B cell (primary cell): Measurements from ENCODE around the gene EXD3. TPM values are rescaled to one million over a fixed set of nuclear protein-coding genes. Genes with fewer than 3 reads are reported as not detected.

Experiments used
- ATAC-seq: fragments of 200-7000 bp; cut with Tn5 transposase; one replicate; pipeline ENCODE4 v1.10.0; 2021; ENCODE audit warnings: low read depth, mild to moderate bottlenecking, moderate number of reproducible peaks, moderate library complexity
- CTCF ChIA-PET: fragments of 350-600 bp; sonication (Branson Sonifier 250); formaldehyde crosslinking; loops from one replicate; lab custom pipeline; 2021; ENCODE audit warnings: antibody characterized with exemption, inconsistent platforms; lab: Charles Lee
- POLR2A ChIA-PET: fragments of 350-600 bp; sonication (Branson Sonifier 250); formaldehyde crosslinking; loops from one replicate; lab custom pipeline; 2021; ENCODE audit warnings: antibody characterized with exemption; lab: Charles Lee
- DNase-seq: peaks from one replicate; pipeline ENCODE4 v3.0.0; 2013
- H2AFZ ChIP-seq: 2 replicates; pipeline ENCODE4 v1.6.1; 2012; ENCODE audit warnings: mild to moderate bottlenecking, low read depth, low read length; ENCODE audit not compliant: insufficient read depth, poor library complexity, severe bottlenecking
- H3K27ac ChIP-seq, 2 donors: 1 replicate in 1 of 2; 2 replicates in 1 of 2; pipeline ENCODE4 v1.5.1; 2012 to 2013; ENCODE audit warnings: low read length in 2 of 2, mild to moderate bottlenecking in 2 of 2, moderate library complexity in 1 of 2
- H3K27me3 ChIP-seq, 4 experiments: fragments of 200-600 bp in 1 of 4; sonication (generic) in 1 of 4; replicated peaks in 1 of 4; 1 replicate in 2 of 4; 2 replicates in 2 of 4; pipeline versions ENCODE4 v1.6.1 to v1.7.0; 2013 to 2016; ENCODE audit warnings: low read length in 3 of 4, mild to moderate bottlenecking in 2 of 4, mixed read lengths in 1 of 4, moderate library complexity in 1 of 4; ENCODE audit not compliant: insufficient read depth in 4 of 4, control insufficient read depth in 3 of 4; ENCODE audit errors: control extremely low read depth in 1 of 4
- H3K36me3 ChIP-seq, 2 experiments: replicated peaks in 1 of 2; 1 replicate in 1 of 2; 2 replicates in 1 of 2; pipeline versions ENCODE4 v1.6.1 to v1.7.1; 2013; ENCODE audit warnings: low read length in 1 of 2; ENCODE audit not compliant: insufficient read depth in 2 of 2, control insufficient read depth in 1 of 2; ENCODE audit errors: control extremely low read depth in 1 of 2, extremely low read depth in 1 of 2
- H3K4me1 ChIP-seq, 2 donors: fragments of 200-600 bp in 1 of 2; sonication (generic) in 1 of 2; 1 replicate in 1 of 2; 2 replicates in 1 of 2; pipeline versions ENCODE4 v1.5.1 to v1.6.1; 2013 to 2017; ENCODE audit warnings: low read length in 2 of 2; ENCODE audit not compliant: control insufficient read depth in 2 of 2, insufficient read depth in 2 of 2
- H3K4me2 ChIP-seq: replicated peaks from 2 replicates; pipeline ENCODE3; 2012; ENCODE audit warnings: mild to moderate bottlenecking, low read depth, low read length; ENCODE audit not compliant: poor library complexity, severe bottlenecking
- H3K4me3 ChIP-seq, 5 experiments: fragments of 200-600 bp in 1 of 5; sonication (generic) in 1 of 5; 1 replicate in 3 of 5; 2 replicates in 2 of 5; pipeline versions ENCODE4 v1.5.1 to v1.7.0; 2011 to 2016; ENCODE audit warnings: low read length in 4 of 5, mild to moderate bottlenecking in 4 of 5, low read depth in 2 of 5, control low read depth in 1 of 5, moderate library complexity in 1 of 5; ENCODE audit not compliant: insufficient read depth in 1 of 5; ENCODE audit errors: control extremely low read depth in 1 of 5, extremely low read depth in 1 of 5
- H3K79me2 ChIP-seq: fragments of 200-600 bp; sonication (generic); one replicate; pipeline ENCODE4 v1.6.0; 2016; ENCODE audit warnings: low read length; ENCODE audit not compliant: control insufficient read depth, insufficient read depth
- H3K9ac ChIP-seq: fragments of 200-600 bp; sonication (generic); 2 replicates; pipeline ENCODE4 v1.6.1; 2017; ENCODE audit warnings: mild to moderate bottlenecking, low read length, moderate library complexity
- H3K9me3 ChIP-seq, 3 donors: one replicate each; pipeline versions ENCODE4 v1.6.1 to v1.7.1; 2013; ENCODE audit warnings: low read length in 2 of 3; ENCODE audit not compliant: control insufficient read depth in 2 of 3, insufficient read depth in 1 of 3; ENCODE audit errors: control extremely low read depth in 1 of 3
- H4K20me1 ChIP-seq: 2 replicates; pipeline ENCODE4 v1.6.0; 2012; ENCODE audit warnings: mild to moderate bottlenecking, low read length; ENCODE audit not compliant: insufficient read depth, control insufficient read depth, poor library complexity, severe bottlenecking
- H3K27ac Mint-ChIP-seq: one replicate; pipeline ENCODE4 v1.8.0; 2021; ENCODE audit warnings: mixed read lengths
- H3K27me3 Mint-ChIP-seq: one replicate; pipeline ENCODE4 v1.8.0; 2021; ENCODE audit warnings: mixed read lengths
- H3K4me1 Mint-ChIP-seq: one replicate; pipeline ENCODE4 v1.8.0; 2021; ENCODE audit warnings: mixed read lengths
- H3K4me3 Mint-ChIP-seq: one replicate; pipeline ENCODE4 v1.8.0; 2021; ENCODE audit warnings: mixed read lengths
- H3K9me3 Mint-ChIP-seq: one replicate; pipeline ENCODE4 v1.8.0; 2022; ENCODE audit warnings: mixed read lengths; ENCODE audit not compliant: insufficient read depth
- CTCF ChIP-seq: fragments of 200-600 bp; IDR thresholded peaks from one replicate; pipeline ENCODE4 v1.8.0; 2022; ENCODE audit warnings: antibody characterized with exemption, mild to moderate bottlenecking
- EZH2 ChIP-seq: IDR thresholded peaks from 2 replicates; pipeline ENCODE4 v1.6.1; 2012; ENCODE audit warnings: borderline replicate concordance, low read depth, mild to moderate bottlenecking, moderate library complexity, low read length; ENCODE audit not compliant: insufficient read depth, poor library complexity, severe bottlenecking
- WGBS: methylation state at CpG from one replicate; pipeline ENCODE4 v1.1.5; 2013; ENCODE audit warnings: missing lambda C conversion rate; ENCODE audit not compliant: insufficient coverage; 5-methylcytosine and 5-hydroxymethylcytosine counted together
- intact Hi-C: fragments of 100-400 bp; cut with micrococcal nuclease; formaldehyde crosslinking; loops from one replicate; pipeline ENCODE4 v1.10.0; 2022
- polyA plus RNA-seq: library from polyadenylated mRNA; depleted of rRNA; stranded (reverse); fragments of >200 nt; gene quantifications from 2 replicates; pipeline ENCODE4 v1.2.3, GENCODE V29; 2012
- total RNA-seq, 2 donors: library from RNA; stranded (reverse); fragments of 120-200 nt in 1 of 2; gene quantifications; 1 replicate in 1 of 2; 2 replicates in 1 of 2; pipeline versions ENCODE4 v1.2.3 to v1.2.4, GENCODE V29; 2013 to 2022

Gene EXD3
- total and polyA plus RNA-seq, 2 donors (not counting 1 experiment from before 2014, with no cell fraction given): 22.5 to 23.7 TPM

- 97% methylated on average over 28 of the region's 28 CpGs for WGBS
- no peak for DNase-seq
These were observed 41.5 kb upstream of the EXD3 start for GRCh38 chr9:137464291-137464999.

More at GRCh38 chr9:137464291-137464999, 41.5 kb upstream of the EXD3 start:
- Mint-ChIP-seq H3K4me3 (no peak overlapping the region), H3K9me3 (no peaks in the 10 kb centered on the region), H3K27me3 (no peaks in the 10 kb centered on the region), H3K4me1 (peaks cover 17% of the 10 kb centered on the region), H3K27ac (no peak overlapping the region)
- Histone ChIP-seq H2AFZ (no peak overlapping the region), H3K4me1 (peaks cover 30 to 32% of the 10 kb centered on the region in 2 donors), H3K79me2 (peaks cover 6% of the 10 kb centered on the region), H3K9me3 (peaks cover 0 to 4% (median 0%) of the 10 kb centered on the region in 3 donors), H4K20me1 (no peaks in the 10 kb centered on the region), H3K36me3 (no peaks in the 10 kb centered on the region), H3K9ac (no peak overlapping the region), H3K4me3 (no peak overlapping the region), H3K4me2 (no peak overlapping the region), H3K27ac (no peak overlapping the region), H3K27me3 (no peaks in the 10 kb centered on the region)
- ATAC-seq: no peak
- CTCF ChIA-PET: no interaction called here
- intact Hi-C loops: no loop called here
- POLR2A ChIA-PET: interaction anchor here (0.6 kb wide), 1 partner anchor 486 kb away, joined by 3 read pairs; no protein-coding TSS in a partner anchor
- TF ChIP-seq EZH2 (no peak), CTCF (no peak)
